NCI-H526 (cell line): Measurements from ENCODE around the gene ZCCHC3.
"Not testable (repeated sequence)": the region's sequence is repeated elsewhere in the genome, so short reads cannot be mapped to it uniquely, and the experiment has no call there.

Source experiments
- DNase-seq, 2 experiments: peaks; one replicate each; lab custom pipeline; 2025; lab: John Stamatoyannopoulos, UW

Gene ZCCHC3

DNA sequence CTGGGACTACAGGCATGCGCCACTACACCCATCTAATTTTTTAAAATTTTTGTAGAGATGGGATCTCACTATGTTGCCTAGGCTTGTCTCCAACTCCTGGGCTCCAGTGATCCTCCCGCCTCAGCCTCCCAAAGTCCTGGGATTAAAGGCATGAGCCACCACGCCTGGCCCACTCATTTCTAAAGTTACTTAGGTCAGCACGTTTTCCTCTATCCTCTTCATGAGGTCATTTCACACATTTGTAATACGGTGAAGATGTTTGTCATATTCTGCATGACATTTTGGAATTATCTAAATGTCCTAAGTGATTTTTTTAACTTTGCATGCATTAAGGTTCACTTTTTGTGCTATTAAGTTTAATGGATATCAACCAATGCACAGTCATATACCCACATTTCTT, 16.0 kb downstream of the ZCCHC3 start:
- no peak for DNase-seq

DNA sequence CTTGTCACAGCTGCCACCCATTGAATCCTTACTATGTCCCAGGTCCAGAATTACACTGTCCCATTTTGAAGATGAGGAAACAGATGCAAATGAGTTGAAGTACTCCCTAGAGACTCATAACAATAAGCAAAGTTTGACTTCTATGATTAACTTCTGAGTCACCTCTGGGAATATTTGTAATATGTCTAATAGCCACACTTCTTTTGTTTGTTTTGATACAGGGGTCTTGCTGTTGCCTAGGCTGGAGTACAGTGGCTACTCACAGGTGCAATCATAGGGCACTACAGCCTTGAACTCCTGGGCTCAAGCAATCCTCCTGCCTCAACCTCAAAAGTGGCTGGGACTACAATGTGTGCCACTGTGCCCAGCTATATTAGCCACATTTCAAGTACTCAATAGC, 16.6 kb downstream of the ZCCHC3 start:
- DNase-seq, result no peak

DNA sequence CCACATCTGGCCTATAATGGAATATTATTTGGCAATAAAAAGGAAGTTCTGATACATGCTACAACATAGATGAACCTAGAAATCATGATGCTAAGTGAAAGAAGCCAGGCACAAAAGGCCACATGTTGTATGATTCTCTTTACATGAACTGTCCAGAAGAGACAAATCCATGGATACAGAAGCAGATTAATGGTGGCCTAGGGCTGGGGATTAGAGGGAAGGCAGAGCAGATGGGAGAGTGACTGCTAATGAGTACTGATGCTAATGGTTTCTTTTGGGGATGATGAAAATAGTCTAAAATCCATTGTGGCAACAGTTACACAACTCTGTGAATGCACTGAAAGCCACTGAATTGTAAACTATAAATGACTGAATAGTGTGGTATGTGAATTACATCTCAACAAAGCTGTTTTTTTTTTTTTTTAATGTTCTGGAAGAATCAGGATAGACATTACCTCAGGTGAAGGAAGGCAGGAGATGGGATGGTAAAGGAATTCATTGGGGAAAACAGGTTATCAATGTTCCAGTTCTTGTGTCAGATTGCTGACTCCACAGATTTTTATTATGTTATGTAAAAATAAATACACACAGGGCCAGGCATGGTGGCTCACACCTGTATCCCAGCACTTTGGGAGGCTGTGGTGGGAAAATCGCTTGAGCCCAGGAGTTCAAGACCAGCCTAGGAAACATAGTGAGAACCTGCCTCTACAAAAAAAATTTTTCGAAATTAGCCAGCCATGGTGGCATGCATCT, 19.1 kb downstream of the ZCCHC3 start:
- no peak for DNase-seq

GRCh38 chr20:324177-325044, 27.0 kb downstream of the ZCCHC3 start:
- DNase-seq, result peak; percentile 90 to 98

GRCh38 chr20:325045-325888, 27.9 kb downstream of the ZCCHC3 start, which contains the start of gene SOX12:
Gene SOX12 (plus strand): TSS chr20:325552. CDS start chr20:325925, 373 bp downstream.
- peak; percentile 88 to 98 for DNase-seq

GRCh38 chr20:325889-326644, 28.7 kb downstream of the ZCCHC3 start:
- peak; percentile 57 to 84 for DNase-seq

GRCh38 chr20:326645-327185, 29.3 kb downstream of the ZCCHC3 start:
- peak in 1 of 2 experiments; percentile 79 for DNase-seq

- peak; percentile 84 to 98 for DNase-seq
Observed at GRCh38 chr20:327186-328026, 30.0 kb downstream of the ZCCHC3 start.

DNA sequence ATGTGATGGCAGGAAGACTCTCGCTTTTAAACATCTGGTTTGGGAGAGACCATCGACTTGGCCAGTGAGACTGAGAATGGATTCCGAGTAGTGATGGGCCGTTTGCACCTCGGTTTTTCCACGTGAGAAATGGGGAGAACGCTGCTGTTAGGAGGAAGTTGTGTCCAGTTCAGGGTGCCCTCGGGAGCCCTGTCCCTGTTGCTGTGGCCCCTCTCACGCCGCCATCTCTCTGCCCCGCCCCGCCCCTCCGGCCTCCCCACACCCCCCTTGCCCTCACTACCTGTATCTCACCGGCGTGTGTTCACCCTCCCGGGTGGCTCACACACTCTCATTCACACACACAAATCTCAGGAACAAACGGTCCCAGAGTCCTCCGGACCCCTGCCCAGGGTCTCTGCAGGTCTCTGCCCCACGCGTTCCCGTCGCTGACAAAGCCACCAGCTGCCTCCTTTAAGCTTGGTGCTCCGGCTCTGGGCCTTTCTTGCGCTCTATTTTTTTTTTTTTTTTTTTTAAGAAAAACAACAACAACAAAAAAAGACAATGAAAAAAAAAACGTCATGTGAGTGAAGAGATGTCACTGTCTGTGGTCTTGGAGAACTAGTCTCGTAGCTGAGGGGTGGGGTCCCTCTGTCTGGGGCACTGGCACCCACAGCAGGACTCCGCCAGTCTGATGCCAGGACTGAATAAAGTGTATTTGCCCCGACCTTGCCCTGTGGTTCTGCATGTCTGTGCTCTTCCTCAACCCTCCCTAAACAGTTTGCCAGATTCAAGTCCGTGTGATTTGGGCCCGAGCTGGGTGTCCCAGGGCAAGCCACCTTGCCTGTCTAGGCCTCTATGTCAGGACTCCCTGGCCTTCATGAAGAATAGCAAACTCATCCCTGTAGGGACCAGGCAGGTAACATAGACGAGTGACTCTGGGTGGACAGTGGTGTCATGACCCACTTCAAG, 30.9 kb downstream of the ZCCHC3 start:
- DNase-seq, result peak in 1 of 2 experiments; percentile 39

GRCh38 chr20:328975-329695, 31.8 kb downstream of the ZCCHC3 start:
- DNase-seq, result no peak

DNA sequence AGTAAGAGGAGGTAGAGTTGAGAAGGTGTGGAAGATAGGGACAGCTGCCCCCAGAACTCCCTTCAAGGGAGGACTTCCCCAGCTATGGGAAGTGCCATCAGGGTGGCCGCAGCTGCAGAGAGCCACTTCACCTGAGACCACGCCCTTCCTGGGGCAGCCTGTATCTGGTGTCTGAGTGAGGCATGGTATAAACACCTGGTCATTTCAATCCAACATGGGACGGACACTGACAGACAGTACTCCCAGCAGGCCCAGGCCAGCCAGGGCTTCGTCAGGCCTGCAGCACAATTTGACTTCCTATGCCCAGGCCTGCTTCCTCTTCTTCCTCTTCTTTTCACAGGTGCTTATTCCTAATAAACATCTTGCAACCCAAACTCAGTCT, 32.5 kb downstream of the ZCCHC3 start:
- DNase-seq, result peak in 1 of 2 experiments; percentile 28

- peak; percentile 65 to 83 for DNase-seq
Observed at GRCh38 chr20:330233-331149, 33.1 kb downstream of the ZCCHC3 start.

- DNase-seq, result no peak
Observed at GRCh38 chr20:334578-334977, 37.2 kb downstream of the ZCCHC3 start.

- DNase-seq, result not testable (repeated sequence)
Observed at GRCh38 chr20:336040-336439, 38.7 kb downstream of the ZCCHC3 start.

GRCh38 chr20:341682-342081, 44.3 kb downstream of the ZCCHC3 start:
- DNase-seq, result no peak

- DNase-seq, result no peak
Observed at GRCh38 chr20:343107-343506, 45.7 kb downstream of the ZCCHC3 start.

- DNase-seq, result no peak
Observed at GRCh38 chr20:346033-346639, 48.8 kb downstream of the ZCCHC3 start.
